Testis (tissue), 2 donors: ENCODE measurements around the gene SMIM44.

Experiments used
- POLR2A ChIP-seq: fragments of 450-650 bp; IDR thresholded peaks from one replicate; pipeline ENCODE4 v1.6.1; 2017; ENCODE audit warnings: antibody characterized with exemption, mild to moderate bottlenecking, moderate library complexity
- TF ChIP-seq, protein P1 (sequence below), 3 experiments: fragments of 450-650 bp in 2 of 3; fragments of 200-600 bp in 1 of 3; sonication (generic) in 1 of 3; IDR thresholded peaks; one replicate each; pipeline ENCODE4 v1.5.1; 2016 to 2019; ENCODE audit warnings: antibody characterized with exemption in 3 of 3, mild to moderate bottlenecking in 2 of 3, moderate library complexity in 1 of 3

DNA sequence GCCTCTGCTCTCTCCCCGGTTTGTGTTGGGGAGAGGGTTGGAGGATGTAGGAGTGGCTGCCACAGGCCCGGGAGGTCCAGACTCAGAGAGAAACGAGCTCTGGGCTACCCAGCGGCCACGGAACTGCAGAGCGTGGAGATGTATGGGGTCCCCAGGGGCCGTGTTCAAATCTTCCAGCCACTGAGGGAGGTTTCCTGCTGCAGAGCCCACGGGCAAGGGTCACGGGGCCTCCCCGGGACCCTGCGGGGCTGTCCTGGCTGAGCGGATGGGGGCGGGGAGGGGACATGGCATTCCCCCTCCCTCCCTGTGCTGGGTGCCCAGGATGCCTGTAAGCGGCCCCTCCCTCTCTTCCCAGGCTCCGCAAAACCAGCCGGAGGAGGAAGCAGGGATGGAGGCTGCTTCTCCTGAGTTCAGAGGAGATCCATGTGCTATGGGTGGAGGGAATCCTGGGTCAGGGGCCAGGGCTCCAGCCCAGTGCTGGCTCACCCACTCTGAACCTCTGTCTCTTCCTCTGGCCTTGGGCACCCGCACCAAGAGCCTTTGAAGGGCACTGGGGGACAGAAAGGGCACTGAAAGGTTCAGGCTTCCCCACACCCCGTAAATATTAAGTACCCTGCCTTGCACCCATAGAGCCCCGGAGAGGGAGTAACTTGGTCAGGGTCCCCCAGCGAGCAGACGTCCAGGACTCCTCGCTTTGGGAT is 25.6 kb downstream of the SMIM44 start:
- no peak for TF ChIP-seq POLR2A
- TF ChIP-seq, protein P1, sequence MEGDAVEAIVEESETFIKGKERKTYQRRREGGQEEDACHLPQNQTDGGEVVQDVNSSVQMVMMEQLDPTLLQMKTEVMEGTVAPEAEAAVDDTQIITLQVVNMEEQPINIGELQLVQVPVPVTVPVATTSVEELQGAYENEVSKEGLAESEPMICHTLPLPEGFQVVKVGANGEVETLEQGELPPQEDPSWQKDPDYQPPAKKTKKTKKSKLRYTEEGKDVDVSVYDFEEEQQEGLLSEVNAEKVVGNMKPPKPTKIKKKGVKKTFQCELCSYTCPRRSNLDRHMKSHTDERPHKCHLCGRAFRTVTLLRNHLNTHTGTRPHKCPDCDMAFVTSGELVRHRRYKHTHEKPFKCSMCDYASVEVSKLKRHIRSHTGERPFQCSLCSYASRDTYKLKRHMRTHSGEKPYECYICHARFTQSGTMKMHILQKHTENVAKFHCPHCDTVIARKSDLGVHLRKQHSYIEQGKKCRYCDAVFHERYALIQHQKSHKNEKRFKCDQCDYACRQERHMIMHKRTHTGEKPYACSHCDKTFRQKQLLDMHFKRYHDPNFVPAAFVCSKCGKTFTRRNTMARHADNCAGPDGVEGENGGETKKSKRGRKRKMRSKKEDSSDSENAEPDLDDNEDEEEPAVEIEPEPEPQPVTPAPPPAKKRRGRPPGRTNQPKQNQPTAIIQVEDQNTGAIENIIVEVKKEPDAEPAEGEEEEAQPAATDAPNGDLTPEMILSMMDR (IDR thresholded peaks at IDR 0.05): no peak
